ENCODE results near the gene PTPN4.

The PTPN4 gene

GRCh38 chr2:119879502-119879901 is 119.8 kb downstream of the PTPN4 start:
- no peak for TF ChIP-seq EZH2 (optimal IDR thresholded peaks at IDR 0.05; ENCODE audit: low read depth, low read length)
- no peak for TF ChIP-seq EZH2phosphoT487 (IDR thresholded peaks at IDR 0.05; ENCODE audit: low read length)
- no peak for TF ChIP-seq CTCF (IDR thresholded peaks at IDR 0.05; ENCODE audit: low read length)
- no peaks in the 10 kb centered on the region for H3F3A ChIP-seq (ENCODE audit: insufficient read depth, low read length)
- H3K9me2 ChIP-seq (replicated peaks; ENCODE audit: insufficient read depth, low read length), result no peaks in the 10 kb centered on the region
- H3K27me3 ChIP-seq (replicated peaks; ENCODE audit: insufficient read depth, low read length), result no peaks in the 10 kb centered on the region
- no peak overlapping the region for H3K9ac ChIP-seq (ENCODE audit: low read length)
- no peaks in the 10 kb centered on the region; the same call in 1 of the 2 replicates for H3K36me3 ChIP-seq (replicated peaks; ENCODE audit: insufficient read depth, low read length)
- no peak overlapping the region for H3K4me2 ChIP-seq (ENCODE audit: low read depth, low read length)
- H4K20me1 ChIP-seq (ENCODE audit: insufficient read depth, low read length), result no peaks in the 10 kb centered on the region
- H3K9me3 ChIP-seq (replicated peaks; ENCODE audit: insufficient read depth, low read length), result no peaks in the 10 kb centered on the region
- H2AFZ ChIP-seq (ENCODE audit: low read length), result no peak overlapping the region
- 0 out of 2 replicates have a peak, but pooled peaks cover 3% of the 10 kb centered on the region for H3K79me2 ChIP-seq (ENCODE audit: low read length)
- H3K4me1 ChIP-seq (ENCODE audit: low read length), result peaks cover 15% of the 10 kb centered on the region; the same call in 1 of the 2 replicates
- no peak overlapping the region for H3K27ac ChIP-seq (ENCODE audit: low read length)
- DNase-seq, result no peak
- H3K4me3 ChIP-seq (ENCODE audit: low read length), result no peak overlapping the region

- no peak overlapping the region for H3K9ac ChIP-seq (ENCODE audit: low read length)
- H3K9me3 ChIP-seq (replicated peaks; ENCODE audit: insufficient read depth, low read length), result no peaks in the 10 kb centered on the region
- no peaks in the 10 kb centered on the region for H3F3A ChIP-seq (ENCODE audit: insufficient read depth, low read length)
- DNase-seq, result no peak
- H2AFZ ChIP-seq (ENCODE audit: low read length), result no peak overlapping the region
- H3K4me3 ChIP-seq (ENCODE audit: low read length), result no peak overlapping the region
- peaks cover 3% of the 10 kb centered on the region; the same call in 1 of the 2 replicates for H3K36me3 ChIP-seq (replicated peaks; ENCODE audit: insufficient read depth, low read length)
- H3K4me1 ChIP-seq (ENCODE audit: low read length), result no peaks in the 10 kb centered on the region
- H3K27ac ChIP-seq (ENCODE audit: low read length), result no peak overlapping the region
- no peaks in the 10 kb centered on the region for H3K27me3 ChIP-seq (replicated peaks; ENCODE audit: insufficient read depth, low read length)
- no peak for TF ChIP-seq EZH2phosphoT487 (IDR thresholded peaks at IDR 0.05; ENCODE audit: low read length)
- no peak for TF ChIP-seq CTCF (IDR thresholded peaks at IDR 0.05; ENCODE audit: low read length)
- no peak for TF ChIP-seq EZH2 (optimal IDR thresholded peaks at IDR 0.05; ENCODE audit: low read depth, low read length)
- no peak overlapping the region for H3K4me2 ChIP-seq (ENCODE audit: low read depth, low read length)
- H3K9me2 ChIP-seq (replicated peaks; ENCODE audit: insufficient read depth, low read length), result no peaks in the 10 kb centered on the region
- no peaks in the 10 kb centered on the region for H4K20me1 ChIP-seq (ENCODE audit: insufficient read depth, low read length)
- no peaks in the 10 kb centered on the region for H3K79me2 ChIP-seq (ENCODE audit: low read length)
These were observed 129.0 kb downstream of the PTPN4 start for GRCh38 chr2:119888680-119889079.

- no peaks in the 10 kb centered on the region for H3K27me3 ChIP-seq (replicated peaks; ENCODE audit: insufficient read depth, low read length)
- H3K27ac ChIP-seq (ENCODE audit: low read length), result no peak overlapping the region
- H3K4me3 ChIP-seq (ENCODE audit: low read length), result no peak overlapping the region
- DNase-seq, result no peak
- no peaks in the 10 kb centered on the region for H3K36me3 ChIP-seq (replicated peaks; ENCODE audit: insufficient read depth, low read length)
- no peaks in the 10 kb centered on the region for H3F3A ChIP-seq (ENCODE audit: insufficient read depth, low read length)
- no peak overlapping the region for H3K9ac ChIP-seq (ENCODE audit: low read length)
- no peaks in the 10 kb centered on the region for H3K4me1 ChIP-seq (ENCODE audit: low read length)
- H2AFZ ChIP-seq (ENCODE audit: low read length), result no peak overlapping the region
- H3K4me2 ChIP-seq (ENCODE audit: low read depth, low read length), result no peak overlapping the region
- H3K9me3 ChIP-seq (replicated peaks; ENCODE audit: insufficient read depth, low read length), result no peaks in the 10 kb centered on the region
- H3K79me2 ChIP-seq (ENCODE audit: low read length), result no peaks in the 10 kb centered on the region
- no peaks in the 10 kb centered on the region for H4K20me1 ChIP-seq (ENCODE audit: insufficient read depth, low read length)
- no peaks in the 10 kb centered on the region for H3K9me2 ChIP-seq (replicated peaks; ENCODE audit: insufficient read depth, low read length)
- TF ChIP-seq CTCF (IDR thresholded peaks at IDR 0.05; ENCODE audit: low read length) (no peak), EZH2phosphoT487 (IDR thresholded peaks at IDR 0.05; ENCODE audit: low read length) (no peak), EZH2 (optimal IDR thresholded peaks at IDR 0.05; ENCODE audit: low read depth, low read length) (no peak)
These were observed 138.1 kb downstream of the PTPN4 start for GRCh38 chr2:119897736-119898395.

Measured in MM.1S (cell line).